BJ (cell line): ENCODE results near the gene SBK1. TPM values are rescaled to one million over a fixed set of nuclear protein-coding genes. Genes with fewer than 3 reads are reported as not detected.
"Not testable (repeated sequence)": the region's sequence is repeated elsewhere in the genome, so short reads cannot be mapped to it uniquely, and the experiment has no call there.

Source experiments
- CTCF ChIA-PET: fragments of 350-600 bp; formaldehyde crosslinking; extraction: SDS; loops from one replicate; lab custom pipeline; 2021; ENCODE audit warnings: antibody characterized with exemption, inconsistent platforms; lab: Yijun Ruan, JAX
- POLR2A ChIA-PET: fragments of 300-600 bp; sonication (Branson Sonifier 250); formaldehyde crosslinking; extraction: SDS; loops from one replicate; lab custom pipeline; 2021; ENCODE audit warnings: antibody characterized with exemption; lab: Charles Lee
- DNase-seq: peaks from one replicate; pipeline ENCODE4 v3.0.0-alpha.2; 2011; ENCODE audit warnings: low read depth
- H3K27me3 ChIP-seq: 2 replicates; pipeline ENCODE4 v1.6.0; 2011; ENCODE audit warnings: low read length; ENCODE audit not compliant: control insufficient read depth, insufficient read depth
- H3K36me3 ChIP-seq: 2 replicates; pipeline ENCODE4 v1.5.1; 2011; ENCODE audit warnings: low read length; ENCODE audit not compliant: control insufficient read depth, insufficient read depth
- H3K4me3 ChIP-seq: 2 replicates; pipeline ENCODE4 v1.5.1; 2011; ENCODE audit warnings: low read depth, mild to moderate bottlenecking, control low read depth, low read length
- polyA minus RNA-seq: library from RNA; depleted of rRNA, polyadenylated mRNA; stranded (reverse); fragments of >200 nt; gene quantifications from 2 replicates; pipeline ENCODE4 v1.2.3, GENCODE V29; 2011; rRNA and poly(A)+ RNA removed
- polyA plus RNA-seq: library from polyadenylated mRNA; depleted of rRNA; stranded (reverse); fragments of >200 nt; gene quantifications from 2 replicates; pipeline ENCODE4 v1.2.3, GENCODE V29; 2011; rRNA removed
- TF ChIP-seq, protein P1 (sequence below): IDR thresholded peaks from 2 replicates; pipeline ENCODE4 v1.5.1; 2011; ENCODE audit warnings: low read depth, mild to moderate bottlenecking, control low read depth, inconsistent platforms, low read length, moderate library complexity; ENCODE audit not compliant: insufficient read depth

SBK1 gene
- polyA plus RNA-seq (0.01 TPM in 1 of 2 replicates, not detected in the other), polyA minus RNA-seq (not detected in 2 replicates)

- no peak for DNase-seq
- Histone ChIP-seq H3K36me3 (no peaks in the 10 kb centered on the region), H3K27me3 (peaks cover 32% of the 10 kb centered on the region), H3K4me3 (peak within 1 kb of the TSS; percentile 42)
- POLR2A ChIA-PET, result no interaction called here
- TF ChIP-seq, protein P1, sequence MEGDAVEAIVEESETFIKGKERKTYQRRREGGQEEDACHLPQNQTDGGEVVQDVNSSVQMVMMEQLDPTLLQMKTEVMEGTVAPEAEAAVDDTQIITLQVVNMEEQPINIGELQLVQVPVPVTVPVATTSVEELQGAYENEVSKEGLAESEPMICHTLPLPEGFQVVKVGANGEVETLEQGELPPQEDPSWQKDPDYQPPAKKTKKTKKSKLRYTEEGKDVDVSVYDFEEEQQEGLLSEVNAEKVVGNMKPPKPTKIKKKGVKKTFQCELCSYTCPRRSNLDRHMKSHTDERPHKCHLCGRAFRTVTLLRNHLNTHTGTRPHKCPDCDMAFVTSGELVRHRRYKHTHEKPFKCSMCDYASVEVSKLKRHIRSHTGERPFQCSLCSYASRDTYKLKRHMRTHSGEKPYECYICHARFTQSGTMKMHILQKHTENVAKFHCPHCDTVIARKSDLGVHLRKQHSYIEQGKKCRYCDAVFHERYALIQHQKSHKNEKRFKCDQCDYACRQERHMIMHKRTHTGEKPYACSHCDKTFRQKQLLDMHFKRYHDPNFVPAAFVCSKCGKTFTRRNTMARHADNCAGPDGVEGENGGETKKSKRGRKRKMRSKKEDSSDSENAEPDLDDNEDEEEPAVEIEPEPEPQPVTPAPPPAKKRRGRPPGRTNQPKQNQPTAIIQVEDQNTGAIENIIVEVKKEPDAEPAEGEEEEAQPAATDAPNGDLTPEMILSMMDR, result no peak
- CTCF ChIA-PET, result interaction anchor here (0.7 to 1.6 kb wide), 3 partner anchors 14 to 30 kb away, joined by 3 to 4 read pairs (median 4); no protein-coding TSS in a partner anchor
Observed at GRCh38 chr16:28291651-28292626, at the start of gene SBK1. Gene SBK1, plus strand, starts transcription at chr16:28292525. Its CDS starts 24,867 bp downstream, at chr16:28317392.

GRCh38 chr16:28249483-28249882, 42.8 kb upstream of the SBK1 start:
- H3K36me3 ChIP-seq, POLR2A ChIA-PET, DNase-seq, H3K4me3 ChIP-seq, H3K27me3 ChIP-seq, CTCF ChIA-PET: not testable (repeated sequence)

- DNase-seq, result no peak
- Histone ChIP-seq H3K36me3 (no peaks in the 10 kb centered on the region), H3K27me3 (peaks cover 2% of the 10 kb centered on the region; the same call in 1 of the 2 replicates), H3K4me3 (no peak overlapping the region)
- TF ChIP-seq, protein P1, result no peak
- POLR2A ChIA-PET, result no interaction called here
- CTCF ChIA-PET, result no interaction called here
Observed at GRCh38 chr16:28250999-28251398, 41.3 kb upstream of the SBK1 start.

GRCh38 chr16:28254158-28254557, 38.2 kb upstream of the SBK1 start:
- H3K4me3 ChIP-seq, result no peak overlapping the region
- H3K36me3 ChIP-seq, result no peaks in the 10 kb centered on the region
- ChIA-PET POLR2A (no interaction called here), CTCF (interaction anchor here (0.7 to 1.6 kb wide), 2 partner anchors 23 to 64 kb away, joined by 3 to 4 read pairs; no protein-coding TSS in a partner anchor)
- peaks cover 12% of the 10 kb centered on the region for H3K27me3 ChIP-seq
- TF ChIP-seq, protein P1, result no peak
- no peak for DNase-seq

- no peak overlapping the region for H3K4me3 ChIP-seq
- ChIA-PET CTCF (no interaction called here), POLR2A (no interaction called here)
- peaks cover 24% of the 10 kb centered on the region for H3K27me3 ChIP-seq
- TF ChIP-seq, protein P1, result no peak
- no peaks in the 10 kb centered on the region for H3K36me3 ChIP-seq
- DNase-seq, result no peak
Observed at GRCh38 chr16:28255838-28256237, 36.5 kb upstream of the SBK1 start.
